ENCODE data around the gene COL18A1. TPM values are rescaled to one million over a fixed set of nuclear protein-coding genes. Genes with fewer than 3 reads are reported as not detected.
A peak's percentile ranks its signal among the peaks of the same experiment; 100 is the strongest.

Gene COL18A1
- total RNA-seq, 1 experiment from 2014 or later, result 353 TPM

DNA sequence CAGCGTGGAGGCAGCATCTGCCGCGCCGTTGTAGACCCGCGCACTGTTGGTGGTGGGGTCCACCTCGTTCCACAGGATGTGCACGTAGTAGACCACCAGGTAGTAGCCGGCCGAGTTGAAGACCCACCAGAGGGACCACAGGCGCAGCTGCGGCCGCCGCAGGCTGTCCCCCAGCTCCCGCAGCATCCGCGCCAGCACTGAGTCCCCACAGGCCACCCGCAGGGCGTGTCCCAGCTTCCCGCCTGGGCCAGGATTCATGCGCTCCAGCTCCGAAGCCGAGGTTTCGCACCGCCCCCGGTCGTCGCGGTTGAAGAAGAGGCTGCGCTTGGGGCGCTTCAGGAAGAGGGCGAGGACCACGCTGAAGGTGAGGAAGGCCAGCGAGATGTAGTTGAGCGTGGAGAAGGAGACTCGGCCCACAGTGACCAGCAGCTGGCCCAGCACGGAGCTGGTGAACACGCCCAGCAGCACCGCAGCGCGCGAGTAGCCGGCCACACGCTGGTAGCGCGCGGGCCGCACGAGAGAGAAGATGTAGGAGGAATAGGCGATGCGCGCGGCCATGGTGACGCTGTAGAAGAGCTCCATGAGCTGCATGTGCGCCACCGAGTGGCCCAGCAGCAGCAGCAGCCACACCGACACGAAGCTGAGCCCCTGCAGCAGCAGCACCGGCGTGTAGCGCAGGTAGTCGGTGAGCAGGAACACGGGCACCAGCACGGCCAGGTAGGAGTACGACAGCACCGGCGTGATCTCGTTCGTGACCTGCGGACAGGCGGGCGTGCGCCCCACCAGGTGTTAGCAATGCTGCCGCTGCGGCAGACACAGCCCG lies 126.6 kb downstream of the COL18A1 start:
- in situ Hi-C loops (cut with HindIII; ENCODE audit: low sequenced_read_pairs), result no loop called here
- DNase-seq (ENCODE audit: low spot score), result no peak

DNA sequence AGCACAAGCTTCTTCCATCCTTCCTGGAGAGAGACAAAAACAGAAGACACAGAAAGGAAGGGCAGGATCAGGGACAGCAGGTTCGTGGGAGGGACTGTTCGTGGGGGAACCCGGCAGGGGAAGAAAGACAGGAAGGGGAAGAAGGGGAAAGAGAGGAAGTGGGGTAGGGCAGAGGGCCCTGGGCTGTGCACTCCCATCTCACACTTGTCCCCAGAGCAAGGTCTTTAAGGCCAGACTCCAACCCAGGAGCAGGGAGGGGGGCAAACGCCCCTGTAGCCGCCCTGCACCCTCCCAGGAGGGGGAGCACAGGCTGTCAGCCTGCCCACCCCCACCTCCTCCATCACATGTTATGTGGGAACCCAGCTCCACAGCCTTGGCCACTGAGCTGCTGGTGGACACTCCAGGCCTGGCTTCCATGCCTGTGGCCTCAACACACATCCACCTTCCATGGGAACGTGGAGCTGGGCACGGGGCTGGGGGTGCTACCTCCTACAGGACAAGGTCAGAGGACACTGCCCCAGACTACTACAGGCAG lies 127.9 kb downstream of the COL18A1 start:
- in situ Hi-C loops (cut with HindIII; ENCODE audit: low sequenced_read_pairs), result no loop called here
- no peak for DNase-seq (ENCODE audit: low spot score)

DNA sequence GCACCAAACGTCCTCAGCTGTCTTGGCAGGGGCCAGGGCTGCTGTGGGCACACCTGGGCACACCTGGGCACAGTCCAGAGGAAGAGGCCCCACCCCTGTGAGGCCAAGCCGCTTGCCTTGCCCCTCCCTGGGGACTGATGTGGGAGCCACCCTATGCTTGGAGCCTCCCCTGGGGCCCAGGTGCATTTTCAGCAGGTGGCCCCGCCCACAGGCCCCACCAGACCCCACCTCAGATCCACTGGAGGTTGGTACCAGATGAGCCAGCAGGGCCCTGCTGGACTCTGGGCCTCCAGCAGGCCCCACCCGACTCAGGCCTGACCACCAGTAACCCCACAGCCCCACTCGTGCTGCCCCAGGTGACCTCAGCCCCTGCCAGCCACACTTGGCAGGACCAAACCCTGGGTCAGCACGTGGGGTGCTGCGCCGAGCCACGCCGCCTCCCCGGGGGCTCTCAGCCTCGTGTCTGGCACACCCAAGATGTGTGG lies 128.4 kb downstream of the COL18A1 start:
- no peak for DNase-seq (ENCODE audit: low spot score)
- in situ Hi-C loops (cut with HindIII; ENCODE audit: low sequenced_read_pairs), result no loop called here

DNA sequence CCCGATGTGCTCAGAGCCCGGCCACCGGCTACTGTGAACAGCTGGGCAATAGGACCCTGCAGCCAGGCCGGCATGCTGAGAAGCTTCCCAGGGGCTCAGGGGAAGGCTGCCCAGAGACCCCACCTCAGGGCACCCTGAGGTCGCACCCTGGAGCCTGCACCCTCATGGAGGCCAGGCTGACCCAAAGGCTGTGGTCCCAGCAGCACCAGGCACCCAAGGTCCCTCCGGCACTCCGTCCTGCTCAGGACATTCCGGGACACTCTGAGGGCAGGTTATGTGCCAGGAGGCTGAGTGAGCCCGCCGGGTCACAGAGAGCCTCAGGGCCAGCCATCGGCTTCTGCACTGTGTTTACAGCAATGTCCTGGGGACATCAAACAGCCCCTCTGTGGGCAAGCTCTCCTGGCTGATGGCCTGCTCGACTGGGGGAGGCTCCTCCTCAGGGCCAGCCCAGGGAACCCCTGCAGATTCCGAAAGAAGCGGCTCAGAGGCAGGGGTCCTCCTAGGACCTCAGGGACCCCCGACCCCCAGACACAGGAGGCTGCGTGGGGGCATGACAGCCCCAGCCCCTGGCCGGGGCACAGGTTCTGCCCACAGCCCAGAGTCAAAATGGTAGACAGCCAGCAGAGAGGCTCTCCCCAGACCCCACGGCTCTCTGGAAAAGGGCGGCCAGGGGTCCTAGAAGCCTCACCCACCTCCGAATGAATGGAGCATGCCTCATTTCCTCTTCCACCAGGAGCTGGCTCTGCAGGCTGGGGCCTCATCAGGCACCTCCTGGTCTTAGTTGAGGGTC lies 129.1 kb downstream of the COL18A1 start:
- in situ Hi-C loops (cut with HindIII; ENCODE audit: low sequenced_read_pairs), result no loop called here
- no peak for DNase-seq (ENCODE audit: low spot score)

DNA sequence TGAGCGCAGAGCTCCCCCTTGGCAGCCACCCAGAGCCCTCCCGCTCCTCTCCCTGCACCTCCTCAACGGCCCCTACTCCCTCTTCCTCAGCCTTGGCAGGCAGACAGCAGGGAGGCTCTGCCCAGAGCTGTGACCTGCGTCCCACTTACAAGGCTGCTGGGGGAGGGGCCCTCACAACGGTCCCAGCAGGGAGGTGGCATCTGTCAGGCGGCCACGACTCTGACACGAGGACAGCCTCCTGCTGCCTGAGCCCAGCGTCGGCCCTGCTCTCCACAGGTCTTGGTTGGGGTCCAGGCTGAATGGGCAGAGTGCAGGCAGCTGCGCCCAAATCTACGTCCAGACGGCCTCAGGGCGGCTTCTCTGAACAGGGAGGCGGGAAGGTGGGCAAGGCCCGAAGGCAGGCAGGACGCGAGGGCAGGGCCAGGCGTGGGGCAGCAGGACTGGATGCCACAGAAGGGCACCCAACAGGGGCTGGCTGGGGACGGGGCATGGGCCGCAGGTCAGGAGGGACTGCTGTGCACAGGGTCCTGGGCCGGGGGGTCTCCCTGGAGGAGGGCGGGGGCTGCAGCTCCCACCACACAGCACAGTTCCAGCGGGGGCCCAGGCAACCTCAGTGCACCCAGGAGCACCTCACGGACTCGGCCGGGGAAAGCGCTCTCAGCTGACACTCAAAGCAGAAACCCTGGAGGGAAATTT lies 129.8 kb downstream of the COL18A1 start:
- peak; percentile 74 for DNase-seq (ENCODE audit: low spot score)
- in situ Hi-C loops (cut with HindIII; ENCODE audit: low sequenced_read_pairs), result no loop called here

DNA sequence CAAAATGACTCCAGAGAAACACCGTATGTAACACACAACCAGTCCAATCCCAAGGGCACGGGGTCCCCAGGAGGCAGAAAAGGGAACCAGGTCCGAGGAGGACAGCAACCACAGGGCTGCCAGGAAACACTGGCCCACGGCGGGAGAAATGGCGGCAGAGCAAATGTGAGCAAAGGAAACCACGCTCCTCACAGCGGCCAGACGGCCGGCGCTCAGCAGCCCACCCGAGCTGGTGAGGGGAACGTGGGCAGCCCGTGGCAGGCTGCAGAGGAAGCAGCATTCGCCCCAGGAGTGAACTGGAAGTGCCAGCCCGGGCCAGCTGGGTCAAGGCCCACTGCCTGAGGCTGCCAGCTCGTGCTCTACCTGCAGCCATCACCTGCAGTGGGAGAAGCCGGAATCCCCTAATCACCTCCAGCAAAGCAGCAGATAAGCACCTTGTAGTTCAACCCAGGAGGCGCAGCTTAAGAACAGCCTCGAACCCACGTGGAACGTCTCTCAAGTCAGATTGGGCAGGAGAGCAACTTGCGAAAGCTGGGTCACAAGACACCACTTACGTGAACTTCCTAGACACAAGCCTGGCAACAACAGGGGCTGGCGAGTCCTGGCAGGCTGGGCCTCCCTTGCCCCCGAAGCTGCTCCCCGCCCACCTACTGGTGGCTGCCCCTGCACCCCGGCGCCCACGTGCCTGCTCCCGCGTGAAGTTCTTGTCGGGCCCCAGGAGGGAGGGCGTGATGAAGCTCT lies 130.5 kb downstream of the COL18A1 start:
- in situ Hi-C loops (cut with HindIII; ENCODE audit: low sequenced_read_pairs), result no loop called here
- DNase-seq (ENCODE audit: low spot score), result peak; percentile 60

DNA sequence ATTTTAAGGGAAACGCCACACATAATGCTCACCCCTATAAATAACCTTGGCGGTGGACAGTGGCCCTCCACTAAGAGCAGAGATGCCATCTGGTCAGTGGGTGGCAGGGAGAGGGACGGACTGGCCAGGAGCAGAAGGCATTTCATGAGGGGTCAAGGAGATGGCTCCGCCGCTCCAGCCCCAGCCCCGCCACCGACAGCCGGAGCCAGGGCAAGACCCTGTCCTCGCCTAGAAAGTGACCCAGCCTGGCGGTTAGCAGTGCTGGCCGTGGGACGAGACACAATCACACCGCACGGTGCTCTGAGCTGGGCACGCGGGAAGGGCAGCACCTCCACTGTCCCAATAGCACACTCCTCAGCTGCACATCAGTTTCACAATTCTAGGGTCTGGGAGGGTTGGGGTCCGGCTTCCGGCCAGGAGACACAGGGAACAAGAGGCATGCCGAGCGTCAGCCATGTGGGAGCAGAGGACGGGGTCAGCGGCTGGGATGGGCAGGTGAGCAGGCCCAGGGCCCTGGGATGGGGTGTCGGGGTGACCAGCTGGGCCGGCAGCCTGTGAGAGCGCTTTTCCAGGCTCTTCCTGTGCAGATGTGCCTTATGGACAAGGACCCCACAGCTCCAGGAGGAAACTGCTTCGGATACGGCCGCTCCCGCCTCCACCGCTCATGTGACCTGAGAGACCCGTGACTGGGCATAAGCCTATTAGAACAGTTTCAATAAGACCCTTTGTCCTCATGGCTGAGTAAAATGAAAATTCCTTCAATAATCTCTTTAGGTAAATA lies 131.5 kb downstream of the COL18A1 start:
- in situ Hi-C loops (cut with HindIII; ENCODE audit: low sequenced_read_pairs), result no loop called here
- peak; percentile 55 for DNase-seq (ENCODE audit: low spot score)

DNA sequence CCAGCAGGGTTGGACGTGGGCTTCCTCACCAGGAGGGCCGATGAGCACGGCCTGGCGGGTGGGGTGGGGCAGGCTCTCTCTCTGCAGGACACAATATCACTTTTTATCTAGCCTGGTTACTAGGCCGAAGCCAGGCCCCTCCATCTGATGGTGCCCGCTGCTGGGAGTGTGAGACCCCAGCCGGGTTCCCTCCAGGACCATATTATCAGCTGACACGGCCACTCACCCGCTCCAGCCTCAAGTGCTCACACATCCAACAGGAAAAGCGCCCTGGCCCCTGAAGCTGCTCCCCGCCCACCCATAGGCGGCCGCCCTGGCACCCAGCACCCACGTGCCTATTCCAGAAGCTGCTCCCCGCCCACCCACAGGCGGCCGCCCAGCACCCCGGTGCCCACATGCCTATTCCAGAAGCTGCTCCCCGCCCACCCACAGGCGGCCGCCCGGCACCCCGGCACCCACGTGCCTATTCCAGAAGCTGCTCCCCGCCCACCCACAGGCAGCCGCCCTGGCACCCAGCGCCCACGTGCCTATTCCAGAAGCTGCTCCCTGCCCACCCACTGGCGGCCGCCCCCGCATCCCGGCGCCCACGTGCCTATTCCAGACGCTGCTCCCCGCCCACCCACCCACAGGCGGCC lies 132.3 kb downstream of the COL18A1 start:
- in situ Hi-C loops (cut with HindIII; ENCODE audit: low sequenced_read_pairs), result no loop called here
- DNase-seq (ENCODE audit: low spot score), result no peak

DNA sequence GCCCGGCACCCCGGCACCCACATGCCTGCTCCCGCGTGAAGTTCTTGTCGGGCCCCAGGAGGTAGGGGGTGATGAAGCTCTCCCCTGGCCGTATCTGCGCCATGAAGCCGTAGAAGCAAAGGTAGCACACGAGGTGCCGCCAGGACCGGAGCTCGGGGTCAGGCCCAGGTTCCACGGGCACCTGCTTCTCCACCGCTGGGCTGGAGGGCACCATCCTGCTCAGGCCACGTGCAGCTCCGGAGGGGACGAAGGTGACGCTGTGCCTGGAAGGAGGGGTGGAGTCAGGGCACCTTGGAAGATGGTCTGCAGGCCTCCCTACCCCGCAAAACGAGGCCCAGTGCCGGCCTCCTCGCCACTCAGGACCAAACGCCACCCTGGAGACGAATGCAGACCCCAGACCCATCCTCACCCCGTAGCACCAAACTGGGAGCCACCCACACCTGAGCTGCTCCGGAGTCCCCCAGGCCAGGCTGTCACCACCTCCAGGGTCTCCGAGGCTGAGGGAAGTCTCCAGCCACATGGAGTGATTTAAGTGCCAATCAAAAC lies 132.9 kb downstream of the COL18A1 start:
- no peak for DNase-seq (ENCODE audit: low spot score)
- in situ Hi-C loops (cut with HindIII; ENCODE audit: low sequenced_read_pairs), result no loop called here

DNA sequence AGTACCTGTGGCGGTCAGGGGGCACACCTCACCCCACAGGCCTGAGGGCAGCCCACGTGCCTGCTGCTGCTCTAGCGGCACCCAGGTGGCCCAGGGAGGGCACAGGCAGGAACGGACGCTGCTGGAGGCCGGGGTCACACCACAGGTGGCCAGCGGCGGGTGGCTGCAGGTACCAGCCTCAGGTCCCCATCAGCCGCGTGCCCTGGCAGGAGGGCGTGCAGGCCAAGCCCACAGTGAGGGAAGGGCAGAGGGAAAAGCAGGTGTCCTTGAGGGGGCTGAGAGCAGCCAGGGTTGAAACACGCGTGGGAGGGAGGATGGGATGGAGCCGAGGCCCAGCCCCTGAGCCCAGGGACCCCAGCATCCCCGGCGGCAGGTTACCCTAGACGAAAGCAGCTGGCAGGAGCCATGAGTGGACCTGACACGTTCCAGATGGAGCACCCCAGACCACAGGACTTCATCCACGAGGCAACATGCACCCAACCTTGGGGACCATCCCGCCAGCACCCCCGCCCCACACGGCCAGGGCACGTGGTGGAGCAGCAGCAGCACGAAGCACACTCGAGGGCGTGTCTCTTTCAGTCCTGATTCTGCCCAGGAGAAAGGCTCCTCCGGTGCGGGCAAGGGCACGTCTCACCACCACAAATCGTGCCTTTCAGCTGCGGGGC lies 133.5 kb downstream of the COL18A1 start:
- DNase-seq (ENCODE audit: low spot score), result no peak
- in situ Hi-C loops (cut with HindIII; ENCODE audit: low sequenced_read_pairs), result no loop called here

DNA sequence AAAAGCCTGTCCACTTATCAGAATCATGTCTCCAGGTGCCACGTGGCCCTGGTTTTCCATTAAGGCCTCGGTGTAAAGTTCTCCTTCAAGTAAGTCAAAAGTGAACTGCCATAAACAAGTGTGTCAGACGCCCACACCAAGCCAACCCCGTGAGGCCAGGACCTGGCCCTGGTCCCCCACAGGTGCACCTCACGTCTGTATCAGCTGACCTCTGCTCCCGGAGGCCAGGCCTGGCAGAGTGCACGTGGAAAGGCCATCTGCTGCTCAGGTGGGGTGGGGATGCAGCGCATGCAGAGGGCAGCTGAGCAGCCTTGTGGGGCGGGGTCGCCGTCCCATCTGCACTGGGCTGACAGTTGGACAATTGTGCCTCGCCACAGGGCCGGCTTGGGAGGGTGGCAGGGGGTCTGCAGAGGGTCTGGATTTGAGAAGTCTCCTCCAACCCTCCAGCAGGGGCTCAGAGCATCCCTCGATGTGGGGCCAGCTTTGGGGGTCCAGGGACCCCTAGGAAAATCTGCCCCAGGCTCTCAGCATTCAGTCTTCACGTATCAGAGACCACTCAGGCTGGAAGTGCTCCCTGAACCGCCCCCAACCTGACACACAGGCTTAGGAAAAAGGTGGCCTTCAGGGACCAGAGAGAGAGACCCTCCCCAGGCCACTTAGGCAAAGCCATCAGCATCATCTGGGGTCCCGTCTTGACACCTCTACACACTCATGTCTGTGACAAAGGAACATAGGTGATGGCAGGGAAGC lies 134.3 kb downstream of the COL18A1 start:
- DNase-seq (ENCODE audit: low spot score), result no peak
- in situ Hi-C loops (cut with HindIII; ENCODE audit: low sequenced_read_pairs), result no loop called here

DNA sequence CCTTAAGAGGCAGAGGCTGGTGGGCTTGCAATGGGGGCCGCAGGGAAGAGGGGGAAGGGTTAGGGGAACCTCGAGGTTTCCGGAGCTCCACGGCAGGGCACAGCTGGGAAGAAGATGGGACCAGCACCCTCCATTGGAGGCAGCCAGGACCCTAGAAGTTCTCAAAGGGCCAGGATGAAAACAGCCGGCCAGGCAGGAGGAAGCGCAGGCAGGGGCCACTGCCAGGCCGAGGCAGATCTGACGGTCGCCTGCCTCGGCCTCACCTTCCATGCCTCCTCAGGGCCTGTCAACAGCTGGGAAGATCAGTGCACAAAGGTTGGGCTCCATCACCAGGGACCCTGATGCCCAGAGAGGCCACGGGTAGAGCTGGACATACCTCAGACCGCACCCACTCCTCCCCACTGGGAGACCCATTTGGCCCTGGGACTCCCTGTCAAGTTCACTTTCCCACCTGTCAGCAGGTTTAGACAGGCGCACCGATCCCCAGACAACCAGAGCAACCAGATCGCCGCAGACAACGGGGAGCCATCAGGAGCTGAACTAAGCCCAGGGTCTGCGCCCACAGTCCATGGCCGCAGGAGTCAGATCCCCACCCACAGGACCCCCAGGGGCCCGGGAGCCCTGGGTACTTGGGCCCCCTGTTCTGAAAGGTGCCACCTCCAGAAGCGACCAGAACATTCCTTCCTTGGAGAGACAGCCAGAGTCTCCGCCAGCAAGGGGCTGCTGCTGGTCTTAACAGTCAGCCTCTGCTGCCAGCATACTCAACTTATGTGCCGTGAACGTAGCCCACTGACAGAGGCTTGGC lies 135.0 kb downstream of the COL18A1 start:
- DNase-seq (ENCODE audit: low spot score), result no peak
- in situ Hi-C loops (cut with HindIII; ENCODE audit: low sequenced_read_pairs), result no loop called here

DNA sequence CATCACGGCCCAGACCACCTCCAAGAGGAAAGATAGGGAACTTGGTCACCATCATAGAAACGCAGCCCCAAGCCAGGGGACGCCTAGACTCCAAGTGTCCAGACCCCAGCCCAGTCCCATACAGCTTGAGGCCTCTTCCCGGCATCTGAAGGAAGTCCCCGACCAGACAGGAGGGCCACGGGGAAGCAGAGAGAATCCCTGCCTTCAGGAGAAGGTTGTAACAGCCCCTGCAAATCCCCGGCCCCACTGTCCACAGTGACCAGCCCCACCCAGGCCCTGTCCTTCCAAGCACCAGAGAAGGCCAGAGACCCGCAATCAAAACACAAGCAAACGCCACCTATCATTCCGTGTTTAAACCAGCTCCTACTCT lies 135.6 kb downstream of the COL18A1 start:
- DNase-seq (ENCODE audit: low spot score), result no peak
- in situ Hi-C loops (cut with HindIII; ENCODE audit: low sequenced_read_pairs), result no loop called here

DNA sequence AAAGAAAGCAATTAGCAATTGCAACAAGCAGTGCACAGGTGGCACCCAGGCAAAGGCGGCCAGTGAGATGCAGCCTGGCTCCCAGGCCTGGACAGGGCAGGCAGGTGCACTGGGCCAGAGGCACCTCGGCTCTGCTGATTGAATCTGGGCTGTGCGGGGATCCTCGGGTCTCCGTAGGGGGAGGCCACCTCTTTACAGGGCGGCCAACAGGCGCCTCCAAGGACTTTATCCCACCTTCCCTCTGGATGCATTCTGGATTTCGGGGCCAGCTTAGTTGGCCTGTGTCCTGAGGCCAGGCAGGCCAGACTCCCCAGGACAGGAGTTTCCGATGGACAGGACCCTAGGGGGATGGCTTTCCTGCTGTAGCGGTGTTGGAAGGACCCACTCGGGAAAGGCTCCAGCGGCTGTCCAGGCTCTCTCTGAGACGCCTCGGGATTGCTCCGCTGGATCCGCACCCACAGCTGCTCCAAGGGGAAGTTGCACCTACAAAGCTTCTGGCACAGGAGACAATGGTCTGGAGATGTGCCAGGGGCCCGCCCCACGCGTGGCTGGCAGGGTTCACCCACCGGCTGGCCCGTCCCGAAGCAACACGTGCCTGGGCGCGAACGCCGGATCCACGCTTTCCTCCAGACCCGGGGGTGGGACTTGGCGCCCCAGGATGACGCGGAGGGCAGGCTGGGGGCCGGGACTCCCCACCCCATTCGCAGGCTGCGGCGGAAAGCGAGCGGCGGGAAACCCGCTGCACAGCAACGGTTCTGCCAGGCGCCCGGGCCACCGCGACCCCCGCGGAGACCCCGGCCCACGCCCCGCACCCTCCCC lies 136.5 kb downstream of the COL18A1 start:
- DNase-seq (ENCODE audit: low spot score), result peak; percentile 45
- in situ Hi-C loops (cut with HindIII; ENCODE audit: low sequenced_read_pairs), result no loop called here

DNA sequence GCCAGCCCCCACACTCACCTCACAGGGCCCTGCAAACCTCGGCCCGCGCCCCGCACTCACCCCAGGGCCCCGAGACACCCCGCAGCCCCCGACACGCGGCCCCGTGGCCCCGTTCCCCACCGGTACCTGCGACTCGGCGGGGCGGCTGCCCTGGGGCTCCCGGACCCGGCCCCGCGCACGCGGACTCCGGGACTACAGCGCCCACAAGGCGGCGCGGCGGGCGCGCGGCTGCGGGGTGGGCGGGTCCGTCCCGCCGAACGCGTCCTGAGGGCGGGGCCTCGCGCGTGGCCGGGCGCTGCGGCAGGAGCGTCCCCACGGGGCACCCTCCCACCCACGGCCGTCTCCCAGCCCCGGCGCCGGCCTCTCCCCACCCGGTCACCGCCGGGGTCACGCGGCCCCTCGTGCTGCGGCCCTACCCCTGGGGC lies 137.3 kb downstream of the COL18A1 start, which contains the start of gene SLC19A1:
Gene SLC19A1 (minus strand): TSS at position 199 of the 425 bp plus-strand sequence. CDS start 4,481 bp downstream, outside the sequence.
- DNase-seq (ENCODE audit: low spot score), result peak; percentile 64

More for the DNA sequence above, 137.3 kb downstream of the COL18A1 start, which contains the start of gene SLC19A1:
- in situ Hi-C loops (cut with HindIII; ENCODE audit: low sequenced_read_pairs), result no loop called here
